HG03460 (cell line): Measurements from ENCODE around the gene MPST.

Experiments used
- ATAC-seq: cut with Tn5 transposase; IDR thresholded peaks from one replicate; pipeline ENCODE4 v1.9.1; 2021; ENCODE audit not compliant: unreplicated experiment

MPST gene

DNA sequence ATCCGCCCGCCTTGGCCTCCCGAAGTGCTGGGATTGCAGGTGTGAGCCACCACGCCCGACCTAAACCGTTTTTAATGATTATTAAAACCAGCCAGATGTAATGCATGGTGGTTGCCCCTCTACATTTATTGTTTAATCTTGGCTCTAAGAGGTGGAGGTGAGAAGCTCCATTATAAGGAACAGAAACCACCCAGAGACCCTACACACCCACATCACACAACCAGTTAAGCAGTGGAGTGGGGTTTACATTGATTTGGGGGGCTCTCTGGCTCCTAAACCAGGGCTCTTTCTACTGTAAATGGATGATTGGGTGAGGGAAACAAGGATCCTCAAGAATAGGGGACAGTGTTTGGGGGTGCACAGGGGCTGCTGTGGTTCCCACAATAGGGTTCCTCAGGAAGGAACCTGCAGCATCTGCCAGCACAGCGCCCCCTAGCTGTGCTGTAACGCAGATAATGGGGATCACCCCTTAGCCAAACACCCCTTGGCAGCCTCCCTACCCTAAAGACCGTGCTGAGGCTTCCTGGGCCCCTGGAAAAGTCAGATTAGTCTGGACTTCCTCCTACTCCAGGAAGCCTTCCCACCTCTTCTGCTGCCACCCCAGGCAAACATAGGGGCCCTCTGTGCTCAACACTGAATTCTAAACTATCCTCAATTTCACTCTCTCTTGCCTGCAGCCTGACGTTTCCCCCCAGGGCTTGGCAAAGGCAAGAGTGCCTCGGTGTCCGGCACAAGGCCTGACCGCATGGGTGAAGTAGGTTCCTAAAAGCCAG, 2.4 kb downstream of the MPST start:
- ATAC-seq: no peak

DNA sequence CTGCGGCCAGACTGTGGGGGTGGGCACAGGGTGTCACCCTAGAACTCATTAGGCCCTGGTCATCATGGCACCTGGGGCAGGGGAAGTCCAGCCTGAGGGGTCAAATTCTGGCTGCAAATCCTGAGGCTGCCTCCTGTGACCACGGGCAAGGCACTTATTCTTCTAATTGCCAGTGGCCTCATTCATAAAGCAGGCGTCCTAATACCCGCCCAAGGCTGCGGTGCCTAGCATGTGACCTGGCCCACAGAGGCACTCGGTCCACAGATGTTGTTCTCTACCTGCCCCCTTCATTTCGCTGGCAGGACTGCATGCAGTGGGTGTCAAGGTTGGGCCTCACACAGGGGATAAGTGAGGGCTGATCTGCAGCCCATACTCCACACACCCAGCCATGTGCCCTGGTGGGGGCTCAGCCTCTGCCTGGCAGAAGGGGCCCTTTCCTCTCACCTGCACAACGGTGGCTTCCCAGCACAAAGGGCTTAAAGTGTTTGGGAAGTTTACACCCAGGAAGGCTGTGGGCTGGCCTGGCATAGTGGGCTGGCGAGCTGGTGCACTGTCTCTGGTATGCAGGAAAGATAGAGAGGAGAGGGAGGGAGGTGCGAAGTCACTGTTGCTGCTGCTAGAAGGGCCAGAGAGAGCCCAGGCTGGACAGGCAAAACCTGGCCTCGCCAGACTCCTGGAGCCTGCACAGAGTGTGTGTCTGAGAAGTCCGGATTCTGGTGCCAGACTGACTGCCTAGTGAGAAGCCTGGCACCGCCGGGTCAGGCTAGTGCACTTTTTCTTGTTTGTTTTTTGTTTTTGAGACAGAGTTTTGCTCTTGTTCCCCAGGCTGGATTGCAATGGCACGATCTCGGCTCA, 3.2 kb downstream of the MPST start:
- no peak for ATAC-seq

DNA sequence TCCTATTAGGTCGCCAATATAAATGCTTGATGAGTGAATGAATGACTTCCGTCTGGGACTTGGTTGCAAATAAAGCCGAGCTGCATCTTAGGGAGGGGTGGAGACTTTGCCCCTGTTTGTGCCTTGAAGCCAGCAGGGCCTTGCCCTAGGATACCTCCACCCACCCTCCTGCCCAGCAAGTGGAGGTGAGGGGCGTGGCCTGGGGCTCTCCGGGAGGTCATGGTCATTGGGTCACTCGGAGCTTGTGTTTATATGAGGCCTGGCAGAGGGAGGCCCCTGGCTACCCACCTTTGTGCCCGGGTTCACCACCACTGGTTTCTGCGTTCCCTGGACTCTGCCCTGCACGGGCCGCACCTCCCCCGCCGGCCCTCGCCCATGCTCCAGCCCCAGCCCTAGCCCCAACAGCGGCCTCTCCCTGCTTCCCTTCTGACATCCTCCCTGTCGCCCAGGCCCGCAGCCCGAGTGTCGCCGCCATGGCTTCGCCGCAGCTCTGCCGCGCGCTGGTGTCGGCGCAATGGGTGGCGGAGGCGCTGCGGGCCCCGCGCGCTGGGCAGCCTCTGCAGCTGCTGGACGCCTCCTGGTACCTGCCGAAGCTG, 4.3 kb downstream of the MPST start:
- no peak for ATAC-seq

DNA sequence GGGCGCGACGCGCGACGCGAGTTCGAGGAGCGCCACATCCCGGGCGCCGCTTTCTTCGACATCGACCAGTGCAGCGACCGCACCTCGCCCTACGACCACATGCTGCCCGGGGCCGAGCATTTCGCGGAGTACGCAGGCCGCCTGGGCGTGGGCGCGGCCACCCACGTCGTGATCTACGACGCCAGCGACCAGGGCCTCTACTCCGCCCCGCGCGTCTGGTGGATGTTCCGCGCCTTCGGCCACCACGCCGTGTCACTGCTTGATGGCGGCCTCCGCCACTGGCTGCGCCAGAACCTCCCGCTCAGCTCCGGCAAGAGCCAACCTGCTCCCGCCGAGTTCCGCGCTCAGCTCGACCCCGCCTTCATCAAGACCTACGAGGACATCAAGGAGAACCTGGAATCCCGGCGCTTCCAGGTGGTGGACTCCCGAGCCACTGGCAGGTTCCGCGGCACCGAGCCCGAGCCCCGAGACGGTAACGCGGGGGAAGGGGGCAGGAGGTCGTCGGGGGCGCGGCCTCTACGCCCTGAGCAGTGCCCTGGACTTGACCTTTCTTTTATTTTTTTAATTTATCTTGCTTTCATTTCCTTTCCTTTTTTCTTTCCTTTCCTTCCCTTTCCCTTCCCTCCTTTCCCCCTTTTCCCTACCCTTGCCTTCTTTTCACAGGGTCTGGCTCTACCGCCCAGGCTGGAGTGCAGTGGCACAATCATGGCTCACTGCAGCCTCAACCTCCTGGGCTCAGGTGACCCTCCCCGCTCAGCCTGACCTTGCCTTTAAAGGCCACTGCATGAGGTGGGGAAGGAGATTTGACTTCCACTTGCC, 5.0 kb downstream of the MPST start:
- no peak for ATAC-seq

DNA sequence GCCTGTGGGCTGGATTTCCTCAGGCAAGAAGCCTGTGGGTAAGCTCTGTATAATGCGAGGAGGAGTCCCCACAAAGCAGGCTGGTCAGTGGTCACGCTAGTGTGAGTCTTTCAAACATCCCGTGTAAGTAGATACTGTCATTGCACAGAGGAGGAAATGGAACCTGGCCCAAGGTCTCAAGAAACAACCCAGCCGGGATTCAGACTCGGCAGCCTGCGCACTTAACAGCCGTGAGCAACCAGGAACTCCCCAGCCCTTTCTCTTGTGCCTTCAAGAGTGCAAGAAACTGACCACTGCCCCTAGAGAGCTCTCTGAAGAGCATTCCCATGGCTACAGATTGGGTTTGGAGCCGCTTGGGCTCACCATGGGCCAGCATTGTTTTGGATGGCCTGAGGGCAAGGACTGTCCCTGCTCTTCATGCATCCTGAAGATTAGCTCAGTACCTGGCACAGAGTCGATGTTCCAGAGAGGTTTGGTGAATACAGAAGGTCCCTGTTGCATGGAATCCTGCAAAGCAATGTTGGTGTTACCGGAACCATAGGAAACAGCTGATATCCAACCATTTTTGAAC, 6.0 kb downstream of the MPST start:
- ATAC-seq: no peak

DNA sequence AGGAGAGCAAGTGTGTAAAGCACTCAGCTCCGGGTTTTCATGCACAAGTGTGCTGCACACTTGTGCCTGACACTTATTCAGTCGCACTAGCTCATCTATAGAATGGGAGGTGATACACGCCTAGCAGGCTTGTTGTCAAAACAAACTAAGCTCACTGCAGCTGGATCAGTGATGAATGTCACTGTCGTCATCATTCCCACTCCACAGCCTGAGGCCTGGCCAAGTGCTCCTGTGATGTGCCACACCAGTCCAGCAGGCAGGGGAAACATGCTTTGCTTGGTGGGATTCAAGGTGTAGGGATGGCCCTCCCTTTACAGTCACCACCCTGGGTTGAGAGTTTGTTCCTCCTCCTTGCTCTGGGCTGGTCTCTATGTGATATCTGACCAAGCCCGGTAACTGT, 6.8 kb downstream of the MPST start:
- ATAC-seq: no peak

DNA sequence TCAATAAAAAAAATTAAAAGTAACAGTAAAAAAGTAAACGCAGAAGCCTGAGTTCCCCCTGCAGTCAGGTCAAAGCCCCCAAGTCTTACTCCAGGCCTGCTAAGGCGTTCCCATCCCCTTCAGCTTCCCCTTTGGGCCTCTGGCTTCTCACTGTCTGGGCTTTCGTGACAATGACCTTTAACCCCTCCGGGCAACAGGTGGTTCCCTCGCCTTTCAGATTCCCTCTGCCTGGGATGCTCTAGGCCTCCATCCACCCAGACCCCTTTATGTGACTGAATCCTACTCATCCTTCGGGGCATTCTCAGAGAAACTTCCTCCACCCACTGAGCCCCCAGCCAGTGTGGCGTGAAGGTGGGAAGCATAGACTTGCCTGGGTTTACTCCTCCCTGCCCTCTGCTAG, 8.0 kb downstream of the MPST start:
- ATAC-seq: no peak

DNA sequence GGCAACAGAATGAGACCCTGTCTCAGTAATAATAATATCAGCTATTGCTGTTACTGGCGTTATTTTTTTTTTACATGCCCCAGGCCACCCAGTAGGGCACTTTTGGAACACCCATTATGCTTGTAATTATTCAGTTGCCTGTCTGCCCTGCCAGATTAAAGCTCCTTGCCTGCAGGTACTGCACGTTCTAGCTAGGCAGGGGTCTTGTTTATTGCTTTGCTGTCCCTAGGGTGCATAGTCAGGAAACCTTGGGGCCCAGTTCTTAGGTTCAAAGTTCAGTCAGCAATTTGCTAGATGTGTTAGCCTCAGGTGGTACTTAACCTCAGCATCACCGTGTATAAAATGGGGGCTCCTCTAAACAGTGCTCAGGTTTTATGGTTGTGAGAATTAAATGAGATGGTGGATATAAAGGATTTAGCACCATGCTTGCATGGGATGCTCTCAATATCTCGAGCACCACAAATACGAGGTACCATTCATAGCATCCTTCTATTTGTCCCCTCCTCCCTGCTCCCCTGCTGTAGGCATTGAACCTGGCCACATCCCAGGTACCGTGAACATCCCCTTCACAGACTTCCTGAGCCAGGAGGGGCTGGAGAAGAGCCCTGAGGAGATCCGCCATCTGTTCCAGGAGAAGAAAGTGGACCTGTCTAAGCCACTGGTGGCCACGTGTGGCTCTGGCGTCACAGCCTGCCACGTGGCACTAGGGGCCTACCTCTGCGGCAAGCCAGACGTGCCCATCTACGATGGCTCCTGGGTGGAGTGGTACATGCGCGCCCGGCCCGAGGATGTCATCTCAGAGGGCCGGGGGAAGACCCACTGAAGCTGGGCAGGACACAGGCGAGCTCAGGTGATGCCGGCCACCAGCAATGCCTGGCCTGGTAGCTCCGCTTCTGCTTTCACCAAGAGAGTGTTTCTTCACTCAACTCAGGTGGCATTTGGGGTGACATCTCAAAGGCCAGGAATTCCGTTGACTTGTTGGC, 9.4 kb downstream of the MPST start:
- ATAC-seq: no peak

DNA sequence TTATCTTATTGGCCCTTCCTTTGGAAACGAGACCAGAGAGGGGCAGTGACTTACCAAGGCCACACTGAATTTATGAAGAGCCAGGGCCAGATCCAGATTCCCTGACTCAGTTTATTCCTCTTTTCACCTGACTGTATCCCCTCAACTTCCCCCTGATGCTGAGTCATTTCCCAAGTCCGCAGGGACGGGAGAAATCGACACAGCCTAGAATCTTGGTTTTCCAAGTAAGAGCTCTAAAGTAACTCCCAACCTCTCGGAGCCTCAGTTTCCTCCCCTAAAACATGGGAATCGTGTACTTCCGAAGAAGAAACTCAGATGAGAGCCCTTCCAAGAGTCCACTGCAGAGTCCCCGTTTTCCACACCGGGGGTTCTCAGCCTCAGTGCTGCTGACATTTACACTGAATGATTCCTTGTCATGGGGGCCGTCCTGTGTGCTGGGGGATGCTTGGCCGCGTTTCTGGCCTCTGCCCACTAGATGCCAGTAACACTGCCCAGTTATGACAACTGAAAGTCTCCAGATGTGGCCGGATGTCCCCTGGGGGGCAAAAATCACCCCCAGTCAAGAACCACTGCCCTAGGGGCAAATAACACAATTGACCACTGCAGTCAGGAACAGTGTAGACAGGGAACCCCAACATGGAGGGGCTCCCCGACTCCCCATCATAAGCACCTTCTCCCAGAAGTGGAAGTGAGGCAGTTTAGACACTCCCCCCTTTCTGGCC, 11.2 kb downstream of the MPST start:
- ATAC-seq: no peak

DNA sequence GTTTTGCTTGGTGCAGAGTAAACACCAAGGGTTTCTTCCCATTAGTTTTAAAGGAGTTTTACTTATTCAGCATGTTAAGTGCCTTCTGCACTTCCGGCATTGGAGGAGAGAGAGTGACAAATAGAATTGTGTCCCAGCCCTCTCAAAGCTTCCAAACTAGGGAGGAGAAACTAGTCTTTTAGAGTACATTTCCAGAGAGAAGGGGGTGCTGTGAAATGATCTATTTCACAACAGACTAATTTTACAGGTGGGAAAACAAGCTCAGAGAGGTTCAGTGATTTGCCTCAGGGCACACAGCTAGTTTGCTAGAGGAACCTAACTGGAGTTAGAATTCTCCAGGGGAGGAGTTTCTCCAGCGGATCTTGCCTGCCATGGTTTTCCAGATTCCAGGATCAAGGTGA, 12.6 kb downstream of the MPST start:
- no peak for ATAC-seq

DNA sequence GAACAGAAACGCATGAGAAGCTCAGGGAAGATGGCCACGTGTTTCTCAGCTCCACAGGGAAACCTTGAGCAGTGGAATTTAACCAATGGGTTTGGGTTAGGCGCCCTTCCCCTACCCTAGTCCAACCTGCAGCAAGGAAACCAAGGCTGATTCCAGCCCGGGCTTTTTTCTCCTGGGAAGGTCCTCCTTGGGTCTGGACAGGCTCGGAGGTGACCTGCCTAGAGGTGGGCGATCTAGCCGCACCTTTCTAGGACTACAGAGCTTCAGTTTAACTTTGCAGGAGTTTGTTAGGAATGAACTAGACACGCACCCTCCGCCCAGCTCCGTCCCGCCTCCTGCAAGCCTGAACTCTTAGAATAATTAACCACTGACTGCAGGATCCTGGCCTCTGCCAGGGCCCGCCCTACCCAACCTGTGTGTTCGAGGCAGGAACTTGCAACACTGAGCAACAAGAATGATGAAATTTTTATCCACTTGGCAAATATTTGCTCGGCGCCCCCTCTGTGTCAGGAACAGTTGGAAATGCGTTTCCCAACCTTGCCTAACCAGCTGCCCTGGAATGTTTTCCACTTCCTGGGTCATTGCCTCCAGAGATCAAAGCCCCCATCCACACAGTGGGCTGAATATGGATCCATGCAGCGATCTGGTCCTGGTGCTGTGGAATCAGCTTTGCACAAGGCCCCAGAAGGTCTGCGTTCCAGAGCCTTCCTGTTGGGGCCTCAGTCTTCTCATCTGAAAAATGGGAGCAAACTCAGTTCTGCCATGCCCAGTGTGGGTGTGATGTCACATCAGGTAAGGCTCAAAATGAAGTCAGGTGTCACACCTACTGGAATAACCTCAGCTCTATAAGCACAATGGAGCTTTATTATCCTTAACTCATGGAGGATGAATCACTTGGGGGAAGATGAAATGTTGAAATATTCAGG, 13.3 kb downstream of the MPST start:
- ATAC-seq: no peak

DNA sequence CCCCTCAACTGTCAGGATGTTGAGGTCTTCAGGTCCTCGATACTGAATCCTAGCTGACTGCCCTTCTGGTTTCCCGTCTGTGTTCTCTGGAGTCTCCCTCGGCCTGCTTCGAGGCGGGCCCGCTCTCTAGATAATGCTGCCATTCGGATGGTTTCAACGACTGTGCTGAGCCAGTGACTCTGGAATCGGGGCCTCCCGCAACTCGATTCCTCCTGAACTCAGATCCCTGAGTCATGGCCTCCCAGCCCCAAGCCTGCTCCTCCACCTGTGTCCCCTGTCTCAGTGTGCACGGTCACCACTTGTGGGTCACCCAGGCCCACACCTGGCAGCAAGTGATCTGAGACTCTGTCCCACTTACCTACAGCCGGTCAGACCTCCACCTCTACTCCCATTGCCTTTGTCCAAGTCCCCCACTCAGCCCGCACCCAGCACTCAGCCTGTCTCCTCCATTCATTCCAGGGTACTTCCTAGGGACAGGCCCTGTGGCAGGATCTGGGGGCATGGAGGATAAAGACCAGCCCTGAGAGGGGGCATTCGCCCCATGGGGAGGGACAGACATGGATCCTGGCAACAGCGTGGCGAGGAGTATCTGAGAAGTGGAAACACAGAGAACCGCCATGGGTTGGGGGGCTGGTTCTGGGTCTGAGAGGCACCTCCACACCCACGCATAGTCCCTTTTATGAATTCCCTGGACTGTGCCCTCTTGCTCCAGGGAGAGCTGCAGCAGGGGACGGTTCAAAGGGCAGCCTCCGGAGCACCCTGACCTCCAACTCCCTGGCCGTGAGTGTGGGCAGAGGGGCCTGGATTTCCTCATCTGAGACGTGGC, 14.3 kb downstream of the MPST start:
- no peak for ATAC-seq

DNA sequence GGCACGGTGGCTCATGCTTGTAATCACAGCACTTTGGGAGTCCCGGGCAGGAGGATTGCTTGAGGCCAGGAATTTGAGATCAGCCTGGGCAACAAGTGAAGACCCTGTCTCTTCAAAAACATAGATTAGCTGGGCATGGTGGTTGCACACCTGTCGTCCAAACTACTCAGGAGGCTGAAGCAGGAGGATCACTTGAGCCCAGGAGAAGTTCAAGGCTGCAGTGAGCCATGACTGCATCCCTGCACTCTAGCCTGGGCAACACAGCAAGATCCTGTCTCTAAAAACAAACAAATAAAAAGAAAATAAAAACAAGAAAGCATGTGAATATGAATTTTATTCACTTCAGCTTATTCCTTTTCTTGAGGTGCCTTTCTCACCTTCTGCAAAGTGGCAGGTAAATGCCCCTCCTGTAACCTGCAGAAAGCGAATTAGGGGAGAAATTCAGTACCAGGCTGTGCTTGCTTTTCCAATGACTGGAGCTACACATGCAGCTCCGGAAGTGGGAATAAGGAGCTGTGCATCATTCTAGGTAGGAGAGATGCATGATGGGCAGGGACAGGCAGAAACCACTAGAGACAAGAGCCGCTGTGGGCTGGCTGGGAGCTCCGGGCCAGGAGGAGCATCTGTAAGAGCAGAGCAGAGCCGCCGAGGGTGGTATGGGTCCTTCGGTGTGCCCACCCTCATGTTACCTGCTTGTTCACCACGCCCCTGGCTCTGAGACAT, 17.3 kb downstream of the MPST start:
- no peak for ATAC-seq

DNA sequence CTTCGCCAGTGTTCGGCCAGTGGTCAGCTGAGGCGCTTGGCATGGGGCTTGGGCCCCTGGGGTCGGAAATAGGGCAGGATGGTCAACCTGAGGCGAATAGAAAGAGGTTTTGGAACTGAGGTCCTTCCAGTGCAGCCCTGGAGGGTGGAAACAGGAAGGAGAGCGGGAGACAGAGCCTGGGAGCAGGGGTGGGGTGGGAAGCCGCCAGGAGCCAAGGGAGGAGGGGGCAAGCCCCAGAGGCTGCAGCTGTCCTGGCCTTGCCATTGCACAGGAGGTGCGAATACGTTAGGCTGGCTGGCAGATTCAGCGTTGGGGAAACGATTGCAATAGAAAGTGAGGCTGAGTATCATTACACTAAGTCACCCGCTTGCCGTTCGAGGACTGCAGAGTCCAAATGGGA, 18.1 kb downstream of the MPST start:
- ATAC-seq: no peak

DNA sequence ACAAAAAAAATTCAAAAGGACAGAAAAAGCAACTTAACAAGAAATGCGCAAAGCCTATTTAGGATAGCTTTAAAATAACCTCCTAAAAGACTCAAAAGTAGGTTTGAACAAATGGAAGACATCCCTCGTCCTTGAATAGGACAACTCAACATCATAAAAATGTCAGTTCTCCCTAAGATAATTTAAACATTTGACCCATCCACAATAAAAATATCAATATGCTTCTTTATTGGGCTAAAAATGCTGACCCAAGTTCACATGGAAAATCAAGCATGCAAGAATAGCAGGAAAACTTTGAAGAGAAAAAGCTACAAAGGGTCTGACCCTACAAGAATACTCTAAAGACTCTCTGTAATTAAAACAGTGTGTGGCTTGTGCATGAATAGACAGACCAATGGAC, 19.9 kb downstream of the MPST start:
- no peak for ATAC-seq

DNA sequence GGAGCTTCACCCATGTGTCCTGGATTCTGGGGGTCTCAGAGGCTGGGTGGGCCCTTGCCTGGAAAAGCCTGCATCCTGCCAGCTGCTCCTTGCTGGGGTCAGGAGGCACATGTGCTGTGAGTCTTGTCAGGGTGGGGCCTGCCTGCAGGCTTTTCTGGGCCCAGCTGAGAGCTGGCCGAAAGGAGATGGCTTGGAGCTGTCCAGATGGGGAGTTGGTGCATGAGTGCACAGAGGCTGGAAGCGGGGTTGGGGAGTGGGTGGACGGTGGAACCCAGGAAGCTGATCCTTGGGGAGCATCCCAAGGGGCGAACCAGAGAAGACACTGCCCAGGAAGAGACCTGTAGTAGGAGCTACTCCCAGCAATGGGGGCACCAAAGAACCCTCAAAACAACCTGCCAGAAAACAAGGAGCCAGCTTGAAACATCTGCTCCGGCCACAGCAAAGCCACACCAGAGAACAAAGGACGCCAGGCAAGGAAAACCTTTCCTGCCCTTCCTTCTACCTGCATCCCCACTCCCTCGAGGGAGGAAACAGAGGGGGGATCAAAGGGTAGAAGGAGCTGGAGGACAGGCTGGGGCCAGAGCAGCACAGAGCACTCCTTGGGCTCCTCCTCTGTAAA, 23.8 kb downstream of the MPST start:
- ATAC-seq: no peak
